Osteoblast (primary cell): ENCODE data around the gene TSEN2. TPM values are rescaled to one million over a fixed set of nuclear protein-coding genes. Genes with fewer than 3 reads are reported as not detected.

Experiments used
- DNase-seq: peaks from one replicate; pipeline ENCODE4 v3.0.0; 2011; ENCODE audit warnings: low spot score, mixed read lengths; ENCODE audit not compliant: insufficient read length; ENCODE audit errors: missing footprints
- H2AFZ ChIP-seq: 2 replicates; pipeline ENCODE4 v1.6.0; 2011; ENCODE audit warnings: mild to moderate bottlenecking, low read length
- H3K27ac ChIP-seq: 2 replicates; pipeline ENCODE4 v1.5.1; 2011; ENCODE audit warnings: mild to moderate bottlenecking, low read depth, low read length, moderate library complexity
- H3K27me3 ChIP-seq: 2 replicates; pipeline ENCODE4 v1.6.0; 2012; ENCODE audit warnings: mild to moderate bottlenecking, control low read depth, inconsistent platforms, low read length, moderate library complexity; ENCODE audit not compliant: insufficient read depth
- H3K36me3 ChIP-seq: 2 replicates; pipeline ENCODE4 v1.5.1; 2011; ENCODE audit warnings: mild to moderate bottlenecking, low read length, control low read depth, moderate library complexity; ENCODE audit not compliant: insufficient read depth
- H3K4me1 ChIP-seq: 2 replicates; pipeline ENCODE4 v1.5.1; 2011; ENCODE audit warnings: mild to moderate bottlenecking, low read length, control low read depth, moderate library complexity; ENCODE audit not compliant: insufficient read depth
- H3K4me2 ChIP-seq: 2 replicates; pipeline ENCODE4 v1.6.0; 2011; ENCODE audit warnings: mild to moderate bottlenecking, low read length; ENCODE audit not compliant: insufficient read depth
- H3K4me3 ChIP-seq: fragments of 200-600 bp; sonication (generic); 3 replicates; pipeline ENCODE4 v1.5.1; 2012; ENCODE audit warnings: mild to moderate bottlenecking, low read length, inconsistent platforms; ENCODE audit not compliant: insufficient read depth
- H3K79me2 ChIP-seq: 2 replicates; pipeline ENCODE4 v1.6.0; 2012; ENCODE audit warnings: mild to moderate bottlenecking, low read length, control low read depth, inconsistent platforms; ENCODE audit not compliant: insufficient read depth
- H3K9me3 ChIP-seq: 2 replicates; pipeline ENCODE4 v1.5.1; 2011; ENCODE audit warnings: low read depth, low read length, control low read depth
- H4K20me1 ChIP-seq: 2 replicates; pipeline ENCODE4 v1.6.0; 2012; ENCODE audit warnings: mild to moderate bottlenecking, low read length, control low read depth; ENCODE audit not compliant: insufficient read depth
- small RNA-seq: library from RNA; depleted of rRNA; stranded (forward); fragments of <200 nt; gene quantifications from one replicate; pipeline ENCODE3, GENCODE V24; 2012
- total RNA-seq: library from RNA; depleted of rRNA; stranded (reverse); fragments of >200 nt; gene quantifications from 2 replicates; pipeline ENCODE4 v1.2.3, GENCODE V29; 2012
- TF ChIP-seq, protein P1 (sequence below): IDR thresholded peaks from 2 replicates; pipeline ENCODE4 v1.5.1; 2011; ENCODE audit warnings: mild to moderate bottlenecking, low read depth, low read length, moderate library complexity; ENCODE audit errors: extremely low read depth

TSEN2 gene
- total RNA-seq, 1 donor, result 13.0 TPM

DNA sequence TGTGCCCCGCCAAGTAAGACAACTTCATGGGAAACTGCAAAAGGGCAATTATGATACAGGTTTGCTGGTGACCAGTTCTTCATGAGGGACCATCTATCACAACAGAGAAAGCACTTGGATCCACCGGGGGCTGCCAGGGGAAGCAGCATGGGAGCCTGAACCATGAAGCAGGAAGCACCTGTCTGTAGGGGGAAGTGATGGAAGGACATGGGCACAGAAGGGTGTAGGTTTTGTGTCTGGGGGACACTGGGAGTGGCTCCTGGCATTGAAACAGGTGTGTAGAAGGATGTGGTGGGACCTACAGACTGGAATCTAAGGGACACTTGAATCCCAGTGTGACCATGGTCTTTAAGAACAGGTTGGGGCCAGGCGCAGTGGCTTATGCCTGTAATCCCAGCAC, 95.2 kb downstream of the TSEN2 start:
- H3K27me3 ChIP-seq, result no peaks in the 10 kb centered on the region
- peaks cover 25% of the 10 kb centered on the region for H4K20me1 ChIP-seq
- H3K4me1 ChIP-seq, result peaks cover 29% of the 10 kb centered on the region
- no peak overlapping the region for H3K4me2 ChIP-seq
- H3K79me2 ChIP-seq, result peaks cover 13% of the 10 kb centered on the region
- no peak overlapping the region for H2AFZ ChIP-seq
- TF ChIP-seq, protein P1, sequence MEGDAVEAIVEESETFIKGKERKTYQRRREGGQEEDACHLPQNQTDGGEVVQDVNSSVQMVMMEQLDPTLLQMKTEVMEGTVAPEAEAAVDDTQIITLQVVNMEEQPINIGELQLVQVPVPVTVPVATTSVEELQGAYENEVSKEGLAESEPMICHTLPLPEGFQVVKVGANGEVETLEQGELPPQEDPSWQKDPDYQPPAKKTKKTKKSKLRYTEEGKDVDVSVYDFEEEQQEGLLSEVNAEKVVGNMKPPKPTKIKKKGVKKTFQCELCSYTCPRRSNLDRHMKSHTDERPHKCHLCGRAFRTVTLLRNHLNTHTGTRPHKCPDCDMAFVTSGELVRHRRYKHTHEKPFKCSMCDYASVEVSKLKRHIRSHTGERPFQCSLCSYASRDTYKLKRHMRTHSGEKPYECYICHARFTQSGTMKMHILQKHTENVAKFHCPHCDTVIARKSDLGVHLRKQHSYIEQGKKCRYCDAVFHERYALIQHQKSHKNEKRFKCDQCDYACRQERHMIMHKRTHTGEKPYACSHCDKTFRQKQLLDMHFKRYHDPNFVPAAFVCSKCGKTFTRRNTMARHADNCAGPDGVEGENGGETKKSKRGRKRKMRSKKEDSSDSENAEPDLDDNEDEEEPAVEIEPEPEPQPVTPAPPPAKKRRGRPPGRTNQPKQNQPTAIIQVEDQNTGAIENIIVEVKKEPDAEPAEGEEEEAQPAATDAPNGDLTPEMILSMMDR, result no peak
- H3K36me3 ChIP-seq, result peaks cover 79% of the 10 kb centered on the region
- peak overlapping the region; percentile 69 for H3K27ac ChIP-seq
- H3K9me3 ChIP-seq, result no peaks in the 10 kb centered on the region
- DNase-seq, result no peak
- H3K4me3 ChIP-seq, result no peak overlapping the region

DNA sequence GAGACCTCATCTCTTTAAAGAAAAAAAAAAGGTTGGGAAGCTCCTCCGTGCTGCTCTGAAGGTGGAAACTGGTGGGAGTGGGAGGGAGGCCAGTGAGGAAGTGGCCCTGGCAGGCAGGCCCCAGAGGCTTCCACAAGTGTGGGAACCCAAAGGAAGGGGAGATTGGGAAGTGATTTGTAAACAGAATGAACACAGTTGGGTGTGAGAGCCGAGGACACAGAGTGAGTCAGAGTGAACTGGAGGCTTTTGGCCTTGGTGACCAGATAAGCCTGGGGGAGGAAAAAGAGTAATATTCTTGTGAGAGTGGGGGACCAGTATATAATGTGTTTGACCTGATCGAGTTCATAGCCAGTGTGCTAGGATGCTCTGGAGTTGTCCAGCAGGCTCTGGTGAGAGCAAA, 95.6 kb downstream of the TSEN2 start:
- H3K9me3 ChIP-seq, result no peaks in the 10 kb centered on the region
- peak overlapping the region; percentile 69 for H3K27ac ChIP-seq
- TF ChIP-seq, protein P1, result no peak
- H3K4me2 ChIP-seq, result no peak overlapping the region
- no peak overlapping the region for H3K4me3 ChIP-seq
- peaks cover 25% of the 10 kb centered on the region for H4K20me1 ChIP-seq
- no peak overlapping the region for H2AFZ ChIP-seq
- H3K27me3 ChIP-seq, result no peaks in the 10 kb centered on the region
- DNase-seq, result no peak
- H3K36me3 ChIP-seq, result peaks cover 79% of the 10 kb centered on the region
- H3K4me1 ChIP-seq, result peaks cover 29% of the 10 kb centered on the region
- peaks cover 13% of the 10 kb centered on the region for H3K79me2 ChIP-seq

DNA sequence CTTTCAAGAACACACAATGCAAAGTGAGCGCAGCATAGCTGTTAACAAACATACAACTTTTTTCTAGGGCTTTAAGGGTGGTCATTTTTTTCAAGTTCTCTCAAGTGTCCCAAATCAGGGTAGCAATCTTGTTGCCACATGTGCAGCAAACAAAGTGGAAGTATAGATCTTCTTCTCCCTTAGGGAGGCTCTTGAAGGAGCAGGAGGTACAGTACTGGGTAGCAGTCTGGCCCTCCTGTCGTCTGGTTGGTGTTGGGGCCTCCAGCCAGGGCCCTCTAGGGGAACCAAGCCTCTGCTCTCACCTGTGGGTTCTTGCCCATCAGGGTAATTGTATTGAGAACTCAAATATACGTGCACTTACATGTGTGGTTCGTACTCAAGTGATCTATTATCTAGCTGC, 98.5 kb downstream of the TSEN2 start:
- Histone ChIP-seq H3K36me3 (peaks cover 82% of the 10 kb centered on the region), H3K4me1 (peaks cover 15% of the 10 kb centered on the region), H3K4me3 (no peak overlapping the region), H3K27ac (no peak overlapping the region), H4K20me1 (peaks cover 15% of the 10 kb centered on the region), H3K79me2 (peaks cover 21% of the 10 kb centered on the region), H3K4me2 (no peak overlapping the region), H3K27me3 (no peaks in the 10 kb centered on the region), H3K9me3 (no peaks in the 10 kb centered on the region), H2AFZ (no peak overlapping the region)
- no peak for DNase-seq
- TF ChIP-seq, protein P1, result no peak

Small RNA genes within 50 kb of the gene (small RNA-seq; reads per million reads assigned to genes)
- gene RF00017 (not detected), gene RNA5SP123 (not detected), gene RNU6-377P (not detected)

Other genes with a start within 250 kb of the TSEN2 start
- gene PPARG, start 195.4 kb upstream of the TSEN2 start, total RNA-seq, result 7.2 and 9.4 TPM in 2 replicates
- gene MKRN2OS, start 61.0 kb downstream of the TSEN2 start, total RNA-seq, result not detected in 2 replicates
- gene MKRN2, start 72.6 kb downstream of the TSEN2 start, total RNA-seq, result 36.8 and 40.9 TPM in 2 replicates
- gene RAF1, start 179.6 kb downstream of the TSEN2 start, total RNA-seq, result 107 and 118 TPM in 2 replicates